GM23338 (cell line): Measurements from ENCODE around the gene C13orf46. TPM values are rescaled to one million over a fixed set of nuclear protein-coding genes. Genes with fewer than 3 reads are reported as not detected.

Experiments
- ATAC-seq: fragments of 200-7000 bp; cut with Tn5 transposase; 3 replicates; pipeline ENCODE4 v1.9.1; 2020
- DNase-seq: peaks from one replicate; pipeline ENCODE4 v3.0.0-alpha.2; 2015; ENCODE audit warnings: low spot score
- H2AFZ ChIP-seq: fragments of 200-600 bp; sonication (generic); 2 replicates; pipeline ENCODE4 v1.8.0; 2016; ENCODE audit warnings: antibody characterized with exemption, mild to moderate bottlenecking, moderate library complexity
- H3F3A ChIP-seq: fragments of 200-600 bp; sonication (generic); replicated peaks from 2 replicates; pipeline ENCODE4 v1.8.0; 2017; ENCODE audit warnings: antibody characterized with exemption, mixed run types, low read depth
- H3K27ac ChIP-seq: fragments of 200-600 bp; sonication (generic); 2 replicates; pipeline ENCODE4 v1.6.1; 2016; ENCODE audit warnings: low read depth
- H3K27me3 ChIP-seq: fragments of 200-600 bp; sonication (generic); 2 replicates; pipeline ENCODE4 v1.8.0; 2016; ENCODE audit warnings: mild to moderate bottlenecking, mixed run types, moderate library complexity; ENCODE audit not compliant: insufficient read depth
- H3K36me3 ChIP-seq: fragments of 200-600 bp; sonication (generic); 2 replicates; pipeline ENCODE4 v1.8.0; 2016; ENCODE audit warnings: mild to moderate bottlenecking; ENCODE audit not compliant: insufficient read depth
- H3K4me1 ChIP-seq: fragments of 200-600 bp; sonication (generic); 2 replicates; pipeline ENCODE4 v1.8.0; 2016; ENCODE audit warnings: mild to moderate bottlenecking, moderate library complexity; ENCODE audit not compliant: insufficient read depth
- H3K4me2 ChIP-seq: fragments of 200-600 bp; sonication (generic); 2 replicates; pipeline ENCODE4 v1.7.1; 2017; ENCODE audit warnings: mixed run types
- H3K4me3 ChIP-seq: fragments of 200-600 bp; sonication (generic); 2 replicates; pipeline ENCODE4 v1.6.1; 2016; ENCODE audit warnings: mixed run types
- H3K79me2 ChIP-seq: fragments of 200-600 bp; sonication (generic); replicated peaks from 2 replicates; pipeline ENCODE4 v1.8.0; 2017; ENCODE audit warnings: mild to moderate bottlenecking; ENCODE audit not compliant: insufficient read depth
- H3K9me2 ChIP-seq: fragments of 200-600 bp; sonication (generic); 2 replicates; pipeline ENCODE4 v1.8.0; 2017; ENCODE audit not compliant: insufficient read depth
- H4K20me1 ChIP-seq: fragments of 200-600 bp; sonication (generic); replicated peaks from 2 replicates; pipeline ENCODE4 v1.8.0; 2017; ENCODE audit warnings: mild to moderate bottlenecking; ENCODE audit not compliant: insufficient read depth
- H3K27ac Mint-ChIP-seq: 2 replicates; pipeline ENCODE4 v1.8.0; 2020; ENCODE audit warnings: inconsistent platforms, mild to moderate bottlenecking, moderate library complexity, mixed read lengths
- H3K27me3 Mint-ChIP-seq: 3 replicates; pipeline ENCODE4 v1.8.0; 2022; ENCODE audit warnings: low read depth, mild to moderate bottlenecking, moderate library complexity, mixed read lengths, inconsistent platforms; ENCODE audit not compliant: insufficient read depth, poor library complexity
- H3K36me3 Mint-ChIP-seq: 3 replicates; pipeline ENCODE4 v1.8.0; 2021; ENCODE audit warnings: low read depth, mild to moderate bottlenecking, inconsistent platforms, moderate library complexity, mixed read lengths
- H3K4me1 Mint-ChIP-seq: 3 replicates; pipeline ENCODE4 v1.8.0; 2020; ENCODE audit warnings: mild to moderate bottlenecking, inconsistent platforms, mixed read lengths
- H3K4me3 Mint-ChIP-seq: 3 replicates; pipeline ENCODE4 v1.8.0; 2021; ENCODE audit warnings: moderate library complexity, mild to moderate bottlenecking, inconsistent platforms, mixed read lengths
- H3K9me3 Mint-ChIP-seq: 3 replicates; pipeline ENCODE4 v1.8.0; 2020; ENCODE audit warnings: moderate library complexity, mild to moderate bottlenecking, inconsistent platforms, mixed read lengths
- ETS1 ChIP-seq: IDR thresholded peaks from 2 replicates; pipeline ENCODE4 v1.6.1; 2016; ENCODE audit warnings: antibody characterized with exemption
- EZH2 ChIP-seq: fragments of 200-600 bp; sonication (generic); IDR thresholded peaks from one replicate; pipeline ENCODE4 v1.8.0; 2017; ENCODE audit warnings: antibody characterized with exemption, mild to moderate bottlenecking, low read depth; ENCODE audit not compliant: unreplicated experiment
- EZH2phosphoT487 ChIP-seq: fragments of 200-600 bp; sonication (generic); IDR thresholded peaks from one replicate; pipeline ENCODE4 v1.8.1; 2018; ENCODE audit warnings: antibody characterized with exemption; ENCODE audit not compliant: unreplicated experiment
- JUNB ChIP-seq: IDR thresholded peaks from one replicate; pipeline ENCODE4 v1.6.1; 2016; ENCODE audit warnings: antibody characterized with exemption; ENCODE audit not compliant: unreplicated experiment
- NANOG ChIP-seq: IDR thresholded peaks from 2 replicates; pipeline ENCODE4 v1.6.1; 2016; ENCODE audit warnings: antibody characterized with exemption, borderline replicate concordance
- REST ChIP-seq: IDR thresholded peaks from one replicate; pipeline ENCODE4 v1.6.1; 2018; ENCODE audit warnings: antibody characterized with exemption; ENCODE audit not compliant: unreplicated experiment
- STAT1 ChIP-seq: IDR thresholded peaks from one replicate; pipeline ENCODE4 v1.6.1; 2016; ENCODE audit warnings: antibody characterized with exemption; ENCODE audit not compliant: unreplicated experiment
- ZNF114 ChIP-seq: fragments of 250-450 bp; sonication (Bioruptor Pico); IDR thresholded peaks from 2 replicates; pipeline ENCODE4 v1.5.0; 2020; ENCODE audit warnings: mild to moderate bottlenecking, moderate library complexity
- ZNF331 ChIP-seq: fragments of 250-450 bp; sonication (Bioruptor Pico); IDR thresholded peaks from 2 replicates; pipeline ENCODE4 v1.5.0; 2020; ENCODE audit warnings: low read depth, mild to moderate bottlenecking, moderate library complexity
- ZNF462 ChIP-seq: fragments of 250-450 bp; sonication (Bioruptor Pico); IDR thresholded peaks from 2 replicates; pipeline ENCODE4 v1.5.0; 2020; ENCODE audit warnings: mild to moderate bottlenecking, moderate library complexity
- polyA plus RNA-seq: library from polyadenylated mRNA; unstranded; fragments of >200 nt; fragmentation: Nextera tagmentation; extraction: Ambion mirVana; gene quantifications from 2 replicates; pipeline ENCODE4 v1.2.1, GENCODE V29; 2016
- total RNA-seq: library from RNA; depleted of rRNA; stranded (reverse); fragments of >200 nt; shearing (Covaris generic); gene quantifications from 2 replicates; pipeline ENCODE4 v1.2.3, GENCODE V29; 2014

Gene C13orf46
- total and polyA plus RNA-seq, 2 experiments from 2014 or later, result 0.44 to 1.5 TPM

- TF ChIP-seq REST, result no peak
- TF ChIP-seq ETS1, result no peak
- TF ChIP-seq EZH2, result no peak
- TF ChIP-seq JUNB, result no peak
- TF ChIP-seq ZNF114 (CRISPR knock-in tag), result no peak
Observed at GRCh38 chr13:114005206-114005724, 31.4 kb upstream of the C13orf46 start (continued).

- Mint-ChIP-seq H3K27ac (no peak overlapping the region), H3K4me3 (no peak overlapping the region), H3K27me3 (peaks cover 4% of the 10 kb centered on the region), H3K36me3 (peaks cover 7% of the 10 kb centered on the region), H3K4me1 (no peaks in the 10 kb centered on the region), H3K9me3 (no peaks in the 10 kb centered on the region)
- DNase-seq (no peak), ATAC-seq (no peak)
- H3K36me3 ChIP-seq, result no peaks in the 10 kb centered on the region
- no peaks in the 10 kb centered on the region for H3K27me3 ChIP-seq
- no peaks in the 10 kb centered on the region for H3K4me1 ChIP-seq
- H3K79me2 ChIP-seq, result no peaks in the 10 kb centered on the region
- no peaks in the 10 kb centered on the region for H4K20me1 ChIP-seq
- no peak overlapping the region for H2AFZ ChIP-seq
- no peaks in the 10 kb centered on the region for H3F3A ChIP-seq
- H3K9me2 ChIP-seq, result no peaks in the 10 kb centered on the region
- H3K27ac ChIP-seq, result no peak overlapping the region
- no peak overlapping the region for H3K4me2 ChIP-seq
- H3K4me3 ChIP-seq, result no peak overlapping the region
- TF ChIP-seq NANOG (no peak), EZH2 (no peak), STAT1 (no peak), ZNF462 (CRISPR knock-in tag) (no peak), ZNF331 (CRISPR knock-in tag) (no peak), EZH2phosphoT487 (no peak)
Observed at GRCh38 chr13:114004420-114005205, 30.7 kb upstream of the C13orf46 start.
